Neural progenitor cell (in vitro differentiated cells): ENCODE measurements around the gene GPR50. TPM values are rescaled to one million over a fixed set of nuclear protein-coding genes. Genes with fewer than 3 reads are reported as not detected.

Experiments used
- DNase-seq: peaks from one replicate; pipeline ENCODE4 v3.0.0-alpha.2; 2016; ENCODE audit warnings: low spot score
- H2AFZ ChIP-seq: fragments of 200-600 bp; sonication (generic); replicated peaks from 2 replicates; pipeline ENCODE4 v1.6.1; 2016; ENCODE audit warnings: antibody characterized with exemption
- H3F3A ChIP-seq: fragments of 200-600 bp; sonication (generic); 2 replicates; pipeline ENCODE4 v1.6.1; 2016; ENCODE audit warnings: antibody characterized with exemption, low read depth
- H3K27ac ChIP-seq: fragments of 200-600 bp; sonication (generic); 2 replicates; pipeline ENCODE4 v1.5.1; 2016; ENCODE audit warnings: mild to moderate bottlenecking
- H3K27me3 ChIP-seq: fragments of 200-600 bp; sonication (generic); 2 replicates; pipeline ENCODE4 v1.6.1; 2016; ENCODE audit warnings: mild to moderate bottlenecking, moderate library complexity
- H3K36me3 ChIP-seq: fragments of 200-600 bp; sonication (generic); 2 replicates; pipeline ENCODE4 v1.5.1; 2016
- H3K4me1 ChIP-seq: fragments of 200-600 bp; sonication (generic); 2 replicates; pipeline ENCODE4 v1.6.1; 2016; ENCODE audit warnings: mixed run types
- H3K4me2 ChIP-seq: fragments of 200-600 bp; sonication (generic); 2 replicates; pipeline ENCODE4 v1.6.1; 2016
- H3K4me3 ChIP-seq: fragments of 200-600 bp; sonication (generic); 2 replicates; pipeline ENCODE4 v1.5.1; 2016
- H3K79me2 ChIP-seq: fragments of 200-600 bp; sonication (generic); 2 replicates; pipeline ENCODE4 v1.6.1; 2016; ENCODE audit warnings: low read depth
- H3K9ac ChIP-seq: fragments of 200-600 bp; sonication (generic); 2 replicates; pipeline ENCODE4 v1.6.1; 2016
- H3K9me3 ChIP-seq: fragments of 200-600 bp; sonication (generic); 2 replicates; pipeline ENCODE4 v1.5.1; 2016; ENCODE audit warnings: low read depth
- H4K20me1 ChIP-seq: fragments of 200-600 bp; sonication (generic); 2 replicates; pipeline ENCODE4 v1.6.1; 2016; ENCODE audit warnings: low read depth
- H3K27ac Mint-ChIP-seq: 3 replicates; pipeline ENCODE4 v1.8.0; 2021; ENCODE audit warnings: mixed read lengths
- H3K27me3 Mint-ChIP-seq: 2 replicates; pipeline ENCODE4 v1.8.0; 2022; ENCODE audit warnings: low read depth, mild to moderate bottlenecking, inconsistent platforms, moderate library complexity, mixed read lengths; ENCODE audit not compliant: insufficient read depth
- H3K36me3 Mint-ChIP-seq: 3 replicates; pipeline ENCODE4 v1.8.0; 2021; ENCODE audit warnings: mixed read lengths
- H3K4me1 Mint-ChIP-seq: 3 replicates; pipeline ENCODE4 v1.8.0; 2021; ENCODE audit warnings: mixed read lengths
- H3K4me3 Mint-ChIP-seq: 3 replicates; pipeline ENCODE4 v1.8.0; 2021; ENCODE audit warnings: mild to moderate bottlenecking, moderate library complexity, mixed read lengths
- H3K9me3 Mint-ChIP-seq: 3 replicates; pipeline ENCODE4 v1.8.0; 2020; ENCODE audit warnings: mixed read lengths
- EZH2 ChIP-seq: fragments of 200-600 bp; sonication (generic); IDR thresholded peaks from 2 replicates; pipeline ENCODE4 v1.6.1; 2017; ENCODE audit warnings: antibody characterized with exemption, mild to moderate bottlenecking, moderate library complexity
- EZH2phosphoT487 ChIP-seq: fragments of 200-600 bp; sonication (generic); IDR thresholded peaks from 2 replicates; pipeline ENCODE4 v1.6.1; 2017; ENCODE audit warnings: antibody characterized with exemption
- total RNA-seq: library from RNA; depleted of rRNA; stranded (reverse); fragments of >200 nt; gene quantifications from 2 replicates; pipeline ENCODE4 v1.2.3, GENCODE V29; 2015; ENCODE audit warnings: low replicate concordance
- TF ChIP-seq, protein P1 (sequence below): fragments of 200-600 bp; sonication (generic); IDR thresholded peaks from 2 replicates; pipeline ENCODE4 v1.5.1; 2017; ENCODE audit warnings: antibody characterized with exemption, mild to moderate bottlenecking

The GPR50 gene
- total RNA-seq, 1 donor from 2014 or later = 0.47 TPM

- Histone ChIP-seq H3K4me2 (peak overlapping the region; percentile 65), H3K9ac (no peak overlapping the region)
Measured at GRCh38 chrX:151153086-151153485, 23.3 kb upstream of the GPR50 start.

GRCh38 chrX:151153667-151154066 lies 22.7 kb upstream of the GPR50 start:
- Histone ChIP-seq H3K79me2 (no peaks in the 10 kb centered on the region), H3K4me2 (peak overlapping the region; percentile 65), H3K36me3 (no peaks in the 10 kb centered on the region), H3K27me3 (peaks cover 34% of the 10 kb centered on the region), H3F3A (no peaks in the 10 kb centered on the region), H3K9ac (no peak overlapping the region), H3K9me3 (no peaks in the 10 kb centered on the region), H2AFZ (peak overlapping the region; percentile 82), H3K27ac (no peak overlapping the region), H3K4me1 (peaks cover 6% of the 10 kb centered on the region), H4K20me1 (no peaks in the 10 kb centered on the region), H3K4me3 (peak overlapping the region; percentile 34)
- H3K4me1 Mint-ChIP-seq = peaks cover 9% of the 10 kb centered on the region
- peaks cover 3% of the 10 kb centered on the region for H3K27me3 Mint-ChIP-seq
- DNase-seq = peak; percentile 9
- peaks cover 6% of the 10 kb centered on the region for H3K9me3 Mint-ChIP-seq
- no peak overlapping the region for H3K27ac Mint-ChIP-seq
- TF ChIP-seq EZH2phosphoT487 (no peak), EZH2 (no peak)
- TF ChIP-seq, protein P1, sequence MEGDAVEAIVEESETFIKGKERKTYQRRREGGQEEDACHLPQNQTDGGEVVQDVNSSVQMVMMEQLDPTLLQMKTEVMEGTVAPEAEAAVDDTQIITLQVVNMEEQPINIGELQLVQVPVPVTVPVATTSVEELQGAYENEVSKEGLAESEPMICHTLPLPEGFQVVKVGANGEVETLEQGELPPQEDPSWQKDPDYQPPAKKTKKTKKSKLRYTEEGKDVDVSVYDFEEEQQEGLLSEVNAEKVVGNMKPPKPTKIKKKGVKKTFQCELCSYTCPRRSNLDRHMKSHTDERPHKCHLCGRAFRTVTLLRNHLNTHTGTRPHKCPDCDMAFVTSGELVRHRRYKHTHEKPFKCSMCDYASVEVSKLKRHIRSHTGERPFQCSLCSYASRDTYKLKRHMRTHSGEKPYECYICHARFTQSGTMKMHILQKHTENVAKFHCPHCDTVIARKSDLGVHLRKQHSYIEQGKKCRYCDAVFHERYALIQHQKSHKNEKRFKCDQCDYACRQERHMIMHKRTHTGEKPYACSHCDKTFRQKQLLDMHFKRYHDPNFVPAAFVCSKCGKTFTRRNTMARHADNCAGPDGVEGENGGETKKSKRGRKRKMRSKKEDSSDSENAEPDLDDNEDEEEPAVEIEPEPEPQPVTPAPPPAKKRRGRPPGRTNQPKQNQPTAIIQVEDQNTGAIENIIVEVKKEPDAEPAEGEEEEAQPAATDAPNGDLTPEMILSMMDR = no peak
- peak overlapping the region; percentile 31 for H3K4me3 Mint-ChIP-seq
- H3K36me3 Mint-ChIP-seq = no peaks in the 10 kb centered on the region

More at GRCh38 chrX:151153086-151153485, 23.3 kb upstream of the GPR50 start:
- H3K27ac Mint-ChIP-seq = no peak overlapping the region
- peak; percentile 77 for DNase-seq
- peak overlapping the region; percentile 82 for H2AFZ ChIP-seq
- TF ChIP-seq EZH2phosphoT487 = no peak
- TF ChIP-seq, protein P1 = peak; percentile 62
- TF ChIP-seq EZH2 = peak; percentile 38
- H3K27ac ChIP-seq = no peak overlapping the region
- H3F3A ChIP-seq = no peaks in the 10 kb centered on the region
- no peaks in the 10 kb centered on the region for H3K79me2 ChIP-seq
- H3K36me3 Mint-ChIP-seq = no peaks in the 10 kb centered on the region
- H3K4me3 Mint-ChIP-seq = no peak overlapping the region
- no peaks in the 10 kb centered on the region for H3K36me3 ChIP-seq
- H3K9me3 ChIP-seq = no peaks in the 10 kb centered on the region
- peaks cover 6% of the 10 kb centered on the region for H3K4me1 ChIP-seq
- H3K27me3 ChIP-seq = peaks cover 40% of the 10 kb centered on the region
- no peaks in the 10 kb centered on the region for H4K20me1 ChIP-seq
- peaks cover 9% of the 10 kb centered on the region for H3K4me1 Mint-ChIP-seq
- peaks cover 3% of the 10 kb centered on the region for H3K27me3 Mint-ChIP-seq
- peak overlapping the region; percentile 34 for H3K4me3 ChIP-seq
- H3K9me3 Mint-ChIP-seq = peaks cover 5% of the 10 kb centered on the region

- Mint-ChIP-seq H3K27me3 (peaks cover 3% of the 10 kb centered on the region), H3K9me3 (peaks cover 6% of the 10 kb centered on the region)
- peaks cover 24% of the 10 kb centered on the region for H3K27me3 ChIP-seq
Measured at GRCh38 chrX:151155234-151155633, 21.1 kb upstream of the GPR50 start.

More at GRCh38 chrX:151155234-151155633, 21.1 kb upstream of the GPR50 start:
- Histone ChIP-seq H3K4me1 (peaks cover 6% of the 10 kb centered on the region), H2AFZ (no peak overlapping the region), H3K4me2 (no peak overlapping the region), H3K27ac (no peak overlapping the region), H3K9me3 (no peaks in the 10 kb centered on the region), H3F3A (no peaks in the 10 kb centered on the region), H3K4me3 (no peak overlapping the region), H4K20me1 (no peaks in the 10 kb centered on the region), H3K79me2 (no peaks in the 10 kb centered on the region), H3K36me3 (no peaks in the 10 kb centered on the region), H3K9ac (no peak overlapping the region)
- DNase-seq = no peak
- TF ChIP-seq EZH2 = no peak
- TF ChIP-seq, protein P1 = no peak
- TF ChIP-seq EZH2phosphoT487 = no peak
- no peak overlapping the region for H3K4me3 Mint-ChIP-seq
- peaks cover 9% of the 10 kb centered on the region for H3K4me1 Mint-ChIP-seq
- no peaks in the 10 kb centered on the region for H3K36me3 Mint-ChIP-seq
- no peak overlapping the region for H3K27ac Mint-ChIP-seq
